ENCODE measurements around the gene DNM2.

The DNM2 gene

DNA sequence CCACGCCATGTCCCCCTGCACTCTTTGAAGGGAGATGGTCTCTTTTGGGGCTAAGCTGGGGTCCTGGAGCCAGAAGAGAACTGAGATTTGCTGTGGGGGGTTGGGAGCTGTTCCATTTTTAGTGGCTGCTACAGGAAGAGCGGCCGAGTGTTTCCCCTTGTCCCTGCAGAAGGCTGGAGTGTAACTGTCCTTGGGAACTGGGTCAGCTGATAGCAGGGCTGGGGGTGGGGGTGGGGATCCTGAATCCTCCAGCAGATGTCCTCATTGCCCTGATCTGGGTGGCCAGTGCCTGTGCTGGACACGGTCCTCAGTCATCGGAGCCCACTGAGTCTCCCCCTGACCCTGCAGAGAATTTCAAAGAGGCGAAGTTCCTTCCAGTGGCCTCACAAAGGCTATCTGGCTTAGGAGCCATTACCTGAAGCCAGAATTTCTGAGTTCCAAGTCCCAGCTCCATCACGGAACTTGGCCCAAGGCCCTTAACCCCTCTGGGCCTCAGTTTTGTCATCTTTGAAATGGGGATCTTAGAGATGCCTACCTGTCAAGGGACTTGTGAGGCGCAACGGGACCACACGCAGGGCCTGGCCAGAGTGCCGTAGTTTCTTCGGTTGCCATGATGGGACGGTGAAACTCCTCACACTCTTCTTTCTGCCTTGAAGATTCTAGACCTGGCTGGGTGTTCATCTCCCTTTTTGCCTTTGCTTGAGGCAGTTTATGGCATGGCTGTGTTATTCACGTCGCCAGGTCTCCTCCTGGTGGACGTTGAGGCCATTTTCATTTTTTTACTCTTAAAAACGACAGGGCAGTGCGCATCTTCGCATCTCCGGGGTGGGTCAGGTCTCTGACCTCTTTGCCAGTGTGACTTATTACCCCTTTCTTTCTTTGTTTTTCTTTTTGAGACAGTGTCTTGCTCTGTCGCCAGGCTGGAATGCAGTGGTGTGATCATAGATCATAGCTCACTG, 51.9 kb downstream of the DNM2 start:
- DNase-seq (ENCODE audit: low read depth in 2 of 3, low spot score in 2 of 3), result no peak

DNA sequence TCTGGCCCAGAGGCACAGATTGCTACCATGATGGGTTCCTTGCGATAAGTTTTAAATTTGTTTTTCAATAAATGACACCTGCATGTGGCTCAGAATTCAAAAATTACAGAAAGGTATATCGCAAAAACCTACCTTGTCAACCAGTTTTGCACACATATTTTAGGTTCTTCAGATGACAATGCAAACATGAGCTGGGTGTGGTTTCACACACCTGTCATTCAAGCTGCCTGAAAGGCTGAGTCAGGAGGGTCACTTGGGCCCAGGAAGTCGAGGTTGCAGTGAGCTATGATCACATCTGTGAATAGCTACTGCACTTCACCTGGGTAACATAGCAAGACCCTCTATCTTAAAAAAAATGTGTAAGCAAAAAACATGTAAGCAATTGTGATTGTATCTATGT, 56.1 kb downstream of the DNM2 start:
- no peak for DNase-seq (ENCODE audit: low read depth in 2 of 3, low spot score in 2 of 3)

DNA sequence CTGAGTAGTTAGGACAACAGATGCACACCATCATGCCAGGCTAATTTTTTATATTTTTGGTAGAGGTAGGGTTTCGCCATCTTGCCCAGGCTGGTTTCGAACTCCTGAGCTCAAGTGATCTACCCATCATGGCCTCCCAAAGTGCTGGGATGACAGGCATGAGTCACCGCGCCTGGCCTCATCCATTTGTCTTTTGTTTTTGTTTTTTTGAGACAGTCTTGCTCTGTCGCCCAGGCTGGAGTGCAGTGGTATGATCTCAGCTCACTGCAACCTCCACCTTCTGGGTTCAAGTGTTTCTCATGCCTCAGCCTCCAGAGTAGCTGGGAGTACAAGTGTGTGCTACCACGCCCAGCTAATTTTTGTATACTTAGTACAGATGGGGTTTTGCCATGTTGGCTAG, 57.0 kb downstream of the DNM2 start:
- no peak for DNase-seq (ENCODE audit: low read depth in 2 of 3, low spot score in 2 of 3)

DNA sequence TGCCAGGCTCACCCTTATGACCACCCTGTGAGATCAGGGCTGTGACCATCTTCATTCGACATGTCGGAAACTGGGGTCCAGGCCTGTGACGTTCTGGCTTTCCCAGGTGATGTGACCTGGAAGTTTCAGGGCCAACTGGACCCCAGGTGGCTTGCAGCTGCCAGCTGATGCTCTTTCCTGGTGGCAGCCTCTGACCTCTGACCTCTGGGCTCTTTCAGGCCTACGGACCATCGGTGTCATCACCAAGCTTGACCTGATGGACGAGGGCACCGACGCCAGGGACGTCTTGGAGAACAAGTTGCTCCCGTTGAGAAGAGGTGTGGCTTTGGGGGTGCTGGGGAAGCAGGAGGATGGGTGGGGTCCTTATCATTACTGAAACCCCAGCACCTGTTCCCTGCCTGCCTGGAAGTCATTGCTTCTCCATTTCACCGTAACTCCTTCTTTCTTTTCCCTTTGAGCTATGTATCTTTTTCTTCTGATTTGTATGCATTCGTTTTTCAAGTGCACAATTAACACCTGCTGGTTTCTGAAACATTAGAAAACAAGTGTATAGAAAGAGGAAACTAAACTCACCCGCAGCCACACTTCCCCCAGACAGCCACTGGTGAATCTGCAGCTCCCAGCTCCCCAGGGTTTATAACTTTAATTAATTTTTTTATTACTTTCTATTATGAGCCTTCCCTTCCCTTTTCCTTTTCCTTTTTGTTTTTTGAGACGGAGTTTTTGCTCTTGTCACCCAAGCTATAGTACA, 59.2 kb downstream of the DNM2 start:
- no peak for DNase-seq (ENCODE audit: low read depth in 2 of 3, low spot score in 2 of 3)

DNA sequence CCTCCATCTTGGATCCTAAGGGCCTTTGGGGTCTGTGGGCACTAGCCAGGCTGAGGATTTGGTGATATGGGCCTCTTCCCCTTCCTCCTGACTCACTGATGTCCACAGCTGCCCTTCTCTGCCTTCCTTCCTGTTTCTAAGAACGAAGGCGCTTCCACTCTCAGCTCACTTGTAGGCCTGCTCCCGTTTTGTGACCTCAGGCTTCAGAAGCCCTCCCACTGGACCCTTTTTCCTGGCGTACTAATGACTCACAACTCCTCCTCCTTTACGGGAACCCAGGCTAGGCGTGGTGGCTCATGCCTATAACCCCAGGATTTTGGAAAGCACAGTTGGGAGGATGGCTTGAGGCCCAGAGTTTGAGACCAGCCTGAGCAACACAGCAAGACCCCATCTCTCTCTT, 62.5 kb downstream of the DNM2 start:
- DNase-seq (ENCODE audit: low read depth in 2 of 3, low spot score in 2 of 3), result no peak

DNA sequence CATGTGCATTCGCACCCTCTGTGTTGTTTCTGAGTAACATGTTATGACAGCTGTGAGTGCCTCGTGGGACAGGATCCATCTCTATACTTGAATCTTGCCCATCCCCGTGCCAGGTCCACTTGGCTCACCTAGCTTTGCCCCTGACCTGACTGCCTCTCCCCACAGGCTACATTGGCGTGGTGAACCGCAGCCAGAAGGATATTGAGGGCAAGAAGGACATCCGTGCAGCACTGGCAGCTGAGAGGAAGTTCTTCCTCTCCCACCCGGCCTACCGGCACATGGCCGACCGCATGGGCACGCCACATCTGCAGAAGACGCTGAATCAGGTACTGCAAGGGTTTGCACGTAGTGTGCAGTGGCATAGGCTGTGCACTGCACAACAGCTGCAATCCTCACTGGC, 64.9 kb downstream of the DNM2 start:
- no peak for DNase-seq (ENCODE audit: low read depth in 2 of 3, low spot score in 2 of 3)

DNA sequence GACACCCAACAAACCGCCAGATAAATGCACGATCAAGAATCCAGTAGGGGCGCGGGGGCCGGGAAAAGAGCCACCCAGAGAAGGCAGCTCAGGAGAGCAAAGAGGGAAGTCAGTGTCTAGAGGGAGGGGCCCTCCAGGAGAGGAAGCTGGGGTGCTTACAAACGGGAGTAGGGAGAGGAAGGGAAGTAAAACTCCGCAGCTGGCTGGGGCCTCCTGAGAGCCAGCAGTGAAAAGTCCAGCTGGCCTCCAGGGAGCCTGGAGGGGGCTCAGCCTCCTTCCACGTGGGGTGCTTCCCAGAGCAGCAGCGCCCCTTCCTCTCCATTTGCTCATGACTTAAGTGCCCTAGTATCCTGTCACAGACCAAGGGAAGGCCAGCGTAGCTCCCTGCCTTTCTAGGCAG, 66.4 kb downstream of the DNM2 start:
- no peak for DNase-seq (ENCODE audit: low read depth in 2 of 3, low spot score in 2 of 3)

DNA sequence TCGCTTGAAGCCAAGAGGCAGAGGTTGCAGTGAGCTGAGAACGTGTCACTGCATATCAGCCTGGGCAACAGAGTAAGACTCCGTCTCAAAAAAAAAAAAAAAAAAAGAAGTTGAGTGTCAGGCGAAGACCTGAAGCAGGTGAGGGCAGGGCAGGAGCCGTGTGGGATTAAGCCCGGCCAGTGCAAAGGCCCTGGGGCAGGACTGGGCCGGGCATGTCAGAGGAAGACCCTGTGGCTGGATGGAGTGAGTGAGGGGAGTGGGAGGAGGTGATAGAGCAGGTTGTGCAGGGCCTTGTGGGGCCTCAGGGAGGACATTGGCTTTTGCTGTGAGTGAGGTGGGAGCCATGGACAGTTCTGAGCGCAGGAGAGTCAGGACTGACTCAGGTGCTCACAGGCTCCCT, 70.3 kb downstream of the DNM2 start:
- no peak for DNase-seq (ENCODE audit: low read depth in 2 of 3, low spot score in 2 of 3)

DNA sequence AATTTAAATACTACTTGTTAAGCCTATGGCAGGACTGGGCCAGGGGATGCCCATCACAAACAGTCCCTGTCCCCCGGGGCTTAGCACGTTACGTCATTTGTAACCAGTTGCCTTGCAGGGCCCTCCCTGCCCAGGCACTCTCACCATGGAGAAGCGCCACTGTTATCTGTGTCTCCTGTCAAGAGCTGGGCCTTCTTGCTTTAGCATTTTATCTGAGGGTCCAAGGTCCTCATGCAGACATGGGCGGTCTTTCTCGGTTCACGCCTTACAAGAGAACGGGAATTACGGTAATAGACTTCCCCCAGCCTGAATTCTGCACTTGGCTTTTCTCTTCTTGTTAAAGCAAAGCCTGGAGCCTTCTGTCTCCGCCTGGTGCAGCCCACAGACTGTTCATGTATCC, 72.0 kb downstream of the DNM2 start:
- DNase-seq (ENCODE audit: low read depth in 2 of 3, low spot score in 2 of 3), result no peak

DNA sequence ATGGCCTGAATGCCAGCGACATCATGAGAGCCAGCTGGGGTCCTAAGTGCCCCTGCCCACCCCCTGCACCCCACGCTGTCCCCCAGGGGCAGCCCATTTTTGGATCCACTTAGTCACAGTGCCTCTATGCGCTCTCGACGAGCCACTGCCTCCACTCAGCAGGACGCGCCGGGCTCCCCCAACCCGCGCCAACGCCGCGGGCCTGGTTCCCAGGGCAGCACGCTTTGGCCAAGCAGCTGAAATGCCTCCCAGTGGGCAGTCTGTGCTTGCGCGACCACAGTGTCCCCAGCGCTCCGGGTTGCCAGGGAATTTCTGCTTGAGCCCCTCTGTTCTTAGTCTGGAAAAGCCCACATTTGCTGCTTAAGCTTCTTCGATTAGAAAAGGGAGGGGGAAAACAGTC, 78.8 kb downstream of the DNM2 start:
- no peak for DNase-seq (ENCODE audit: low read depth in 2 of 3, low spot score in 2 of 3)

DNA sequence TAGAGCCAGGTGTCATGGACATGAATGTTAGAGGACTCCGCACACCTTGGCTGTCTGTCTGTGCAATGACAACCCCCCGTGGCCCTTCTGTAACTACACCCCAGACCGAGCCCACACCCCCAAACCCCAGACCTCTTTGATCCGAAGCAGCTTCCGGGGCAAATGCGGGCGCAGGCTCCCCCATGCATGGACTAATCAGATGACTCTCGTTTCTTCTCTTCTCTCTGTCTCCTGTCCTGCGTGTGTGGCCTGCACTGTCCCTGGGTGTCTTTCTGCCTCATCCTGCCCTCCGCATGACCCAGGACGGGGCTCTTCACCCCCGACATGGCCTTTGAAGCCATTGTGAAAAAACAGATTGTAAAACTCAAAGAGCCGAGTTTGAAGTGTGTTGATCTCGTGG, 79.2 kb downstream of the DNM2 start:
- DNase-seq (ENCODE audit: low read depth in 2 of 3, low spot score in 2 of 3), result peak in 1 of 3 experiments; percentile 15

DNA sequence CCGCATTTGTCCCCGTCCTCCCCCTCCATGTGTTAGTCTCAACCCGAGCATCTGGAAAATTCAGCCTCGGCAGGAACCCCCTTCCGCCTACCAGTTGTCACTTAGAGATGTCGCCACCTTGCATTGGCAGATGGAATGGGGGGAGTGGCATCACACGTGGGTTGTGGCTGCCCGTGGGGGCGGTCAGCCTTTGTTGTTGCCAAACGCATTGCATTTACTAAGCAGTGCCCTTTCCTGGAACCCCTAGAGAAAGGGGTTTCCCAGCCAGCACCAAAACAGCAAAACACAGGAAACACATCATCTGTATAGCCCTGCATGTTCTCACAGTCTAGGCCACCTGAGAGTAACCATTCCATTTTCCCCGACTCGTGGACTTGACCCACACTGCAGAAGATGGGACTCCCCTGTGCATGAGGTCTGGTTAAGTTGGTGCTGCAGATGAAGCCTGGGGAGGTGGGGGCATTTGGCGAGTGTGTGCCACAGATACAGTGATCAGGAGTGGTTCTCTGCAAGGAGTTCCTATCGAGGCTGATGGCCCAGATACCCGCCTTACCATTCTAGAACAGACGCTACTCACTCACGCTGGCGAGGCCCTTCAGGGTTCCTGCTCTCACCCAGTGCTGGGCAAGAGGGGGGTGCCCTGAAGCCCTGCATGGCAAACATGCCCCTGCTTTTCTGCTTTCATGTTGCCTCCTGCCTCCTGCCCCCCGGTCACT, 79.8 kb downstream of the DNM2 start:
- DNase-seq (ENCODE audit: low read depth in 2 of 3, low spot score in 2 of 3), result peak; percentile 70 to 89 (median 70)

DNA sequence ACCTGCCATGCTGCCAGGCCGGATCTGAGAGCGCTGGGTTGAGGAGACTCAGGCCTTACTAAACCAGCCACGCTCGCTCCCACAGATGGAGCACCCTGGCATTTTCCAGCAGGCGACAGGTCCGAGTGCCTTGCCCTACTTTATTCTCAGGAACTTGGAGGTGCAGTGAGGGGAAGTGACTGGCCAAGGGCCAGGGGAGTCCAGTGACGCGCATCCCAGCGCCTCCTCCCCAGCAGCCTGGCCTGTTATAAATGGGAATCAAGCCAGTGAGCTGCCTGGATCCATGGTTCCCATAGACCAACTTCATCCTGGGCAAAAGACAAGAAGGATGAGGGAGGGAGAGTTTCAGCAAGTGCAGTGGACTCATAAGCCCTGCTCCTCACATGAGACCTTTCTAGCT, 82.6 kb downstream of the DNM2 start:
- no peak for DNase-seq (ENCODE audit: low read depth in 2 of 3, low spot score in 2 of 3)

DNA sequence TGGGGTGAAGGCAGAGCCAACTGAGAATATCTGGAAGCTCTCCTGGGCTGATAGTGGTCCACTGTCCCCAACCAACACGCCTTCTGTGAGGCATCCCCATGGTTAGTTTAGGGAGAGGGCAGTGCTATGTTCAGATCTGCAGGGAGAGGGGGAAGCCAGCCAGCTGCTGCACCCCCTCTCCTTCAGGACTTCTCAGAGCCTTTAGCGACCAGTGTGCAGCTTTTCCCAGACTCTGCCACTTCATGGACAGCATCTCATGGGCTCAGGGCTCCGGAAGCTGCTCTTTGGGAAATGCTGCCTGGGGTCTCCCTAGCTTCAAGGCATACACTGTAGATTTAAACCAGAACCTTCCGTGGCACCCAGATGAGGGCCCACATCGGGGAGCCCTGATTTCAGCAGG, 84.6 kb downstream of the DNM2 start:
- DNase-seq (ENCODE audit: low read depth in 2 of 3, low spot score in 2 of 3), result no peak

DNA sequence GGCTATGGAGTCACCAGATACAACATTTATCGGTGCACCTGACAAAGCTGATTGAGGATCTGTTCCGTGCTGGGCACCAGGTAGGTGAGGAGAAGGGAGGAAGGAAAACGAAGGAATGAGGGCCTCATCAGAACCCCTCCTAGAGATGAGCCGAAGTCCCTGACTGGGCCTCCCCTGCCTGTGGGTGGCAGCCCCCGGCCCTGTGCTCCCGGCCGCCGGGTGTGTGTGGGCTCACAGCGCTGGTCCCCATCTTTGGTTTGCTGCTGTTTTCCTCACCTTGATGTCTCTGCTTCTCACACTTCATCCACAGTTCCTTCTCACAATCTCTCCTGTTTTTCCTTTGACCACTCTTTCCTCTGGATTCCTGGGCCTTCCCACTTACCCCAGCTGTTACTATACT, 85.4 kb downstream of the DNM2 start:
- no peak for DNase-seq (ENCODE audit: low read depth in 2 of 3, low spot score in 2 of 3)

DNA sequence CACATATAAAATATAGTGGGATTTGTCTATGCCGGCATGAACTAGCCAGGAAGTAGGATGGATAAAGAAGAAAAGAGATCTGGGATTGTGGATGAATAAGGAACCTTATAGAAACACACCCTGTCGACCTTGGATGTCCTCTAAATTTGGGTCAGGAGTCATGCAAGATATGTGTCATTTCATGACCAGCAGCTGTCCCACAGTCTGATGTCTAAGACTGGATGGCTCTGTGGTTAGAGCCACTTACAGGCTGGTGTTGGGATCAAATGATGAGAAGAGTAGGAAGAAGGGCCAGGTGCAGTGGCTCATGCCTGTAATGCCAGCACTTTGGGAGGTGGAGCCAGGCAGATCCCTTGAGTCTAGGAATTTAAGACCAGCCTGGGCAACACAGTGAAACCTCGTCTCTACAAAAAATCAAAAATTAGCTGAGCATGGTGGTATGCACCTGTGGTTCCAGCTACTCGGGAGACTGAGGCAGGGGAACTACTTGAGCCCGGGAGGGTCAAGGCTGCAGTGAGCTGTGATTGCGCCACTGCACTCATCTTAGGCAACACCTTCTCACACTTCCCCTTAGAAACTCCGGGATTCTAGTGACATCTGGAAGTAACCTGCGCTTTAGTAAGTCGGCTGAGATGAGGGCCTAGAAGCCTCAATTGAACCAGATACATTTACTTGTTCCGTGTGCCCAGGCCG, 87.3 kb downstream of the DNM2 start:
- DNase-seq (ENCODE audit: low read depth in 2 of 3, low spot score in 2 of 3), result no peak

DNA sequence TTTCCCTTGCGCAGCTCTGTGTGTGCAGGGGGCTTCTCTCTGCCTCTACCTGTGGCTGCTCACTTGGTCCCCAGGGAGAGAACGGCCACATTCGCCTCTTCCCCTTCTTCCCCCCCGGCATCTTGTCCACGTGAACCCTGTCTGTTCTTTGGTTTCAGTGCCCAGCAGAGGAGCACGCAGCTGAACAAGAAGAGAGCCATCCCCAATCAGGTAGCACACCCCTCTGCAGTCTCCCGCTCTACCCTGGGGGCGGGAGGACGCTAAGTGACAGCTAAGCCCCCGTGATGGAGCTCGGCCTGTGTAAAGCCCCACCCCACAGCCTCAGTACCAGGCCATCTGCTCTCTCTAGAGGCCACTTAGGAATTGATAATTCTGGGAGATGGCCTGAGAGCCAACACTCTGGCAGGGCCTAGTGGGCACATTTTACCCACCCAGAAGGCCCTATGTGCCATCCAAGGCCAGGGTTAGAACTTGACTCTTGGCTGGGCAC, 87.9 kb downstream of the DNM2 start:
- no peak for DNase-seq (ENCODE audit: low read depth in 2 of 3, low spot score in 2 of 3)

DNA sequence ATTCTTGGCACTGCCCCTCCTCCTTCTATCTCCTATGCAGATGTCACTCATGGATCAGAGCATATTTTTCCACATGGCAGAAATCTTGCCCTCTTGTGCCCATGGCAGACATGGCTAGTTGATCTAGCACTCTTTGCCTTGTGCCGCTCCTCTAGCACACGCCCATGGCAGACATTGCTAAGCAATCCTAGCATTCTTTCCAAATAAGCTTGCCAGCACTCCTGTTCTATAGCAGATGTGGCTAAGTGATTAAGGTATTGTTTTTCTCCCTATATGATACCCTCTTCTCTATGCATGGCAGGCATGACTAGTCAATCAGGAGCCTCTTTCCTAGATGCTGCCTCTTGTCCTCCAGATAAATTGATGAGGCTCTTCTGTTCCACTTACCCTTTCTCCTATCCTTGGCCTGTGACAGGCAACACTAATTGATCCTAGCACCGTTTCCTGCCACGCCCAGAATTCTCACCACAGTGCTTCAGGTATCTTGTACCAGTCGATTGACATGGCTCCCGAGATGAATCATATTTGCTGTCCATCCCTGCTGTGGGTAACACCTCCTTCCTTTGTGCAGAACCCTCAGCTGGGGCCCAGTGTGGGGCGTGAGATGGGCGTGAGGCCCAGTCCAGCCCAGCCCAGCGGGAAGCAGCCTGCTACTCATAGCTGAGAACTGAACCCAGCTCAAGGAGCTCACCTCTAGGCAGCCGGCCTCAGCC, 91.2 kb downstream of the DNM2 start:
- DNase-seq (ENCODE audit: low read depth in 2 of 3, low spot score in 2 of 3), result peak in 1 of 3 experiments; percentile 15

DNA sequence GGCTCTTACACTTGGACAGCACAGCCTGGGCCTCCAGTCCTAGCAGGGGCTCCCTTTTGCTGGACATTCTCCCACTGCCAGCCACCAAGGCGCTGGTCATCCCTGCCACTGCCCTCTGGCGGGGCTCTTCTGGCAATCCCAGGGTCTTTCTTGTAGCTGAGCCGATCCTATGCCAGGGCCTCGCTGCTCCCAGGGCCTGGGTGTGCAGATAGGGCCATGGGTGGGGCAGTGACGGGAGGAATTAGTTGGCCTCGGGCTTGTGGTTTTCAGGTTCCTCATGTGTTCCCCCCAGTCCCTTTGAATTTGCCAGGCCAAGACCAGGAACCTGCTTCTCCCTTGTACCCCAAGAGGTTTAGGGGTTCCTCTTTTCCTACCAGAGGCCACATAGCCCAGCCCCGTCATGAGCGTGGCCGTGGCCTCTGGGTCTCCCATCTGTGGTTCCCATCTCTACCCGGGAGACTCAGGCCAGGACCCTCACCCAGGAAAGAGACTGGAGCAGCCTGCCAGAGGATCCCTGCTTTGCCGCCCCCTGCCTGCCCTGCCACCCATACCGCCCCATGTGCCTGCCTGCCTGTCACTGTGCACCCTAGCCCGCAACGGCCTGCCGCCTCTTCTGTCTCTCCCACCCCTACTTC, 91.9 kb downstream of the DNM2 start:
- no peak for DNase-seq (ENCODE audit: low read depth in 2 of 3, low spot score in 2 of 3)
